ENCODE results near the gene IRS4. TPM values are rescaled to one million over a fixed set of nuclear protein-coding genes. Genes with fewer than 3 reads are reported as not detected.

The IRS4 gene
- total RNA-seq, 6 donors from 2014 or later = 0.11 to 1.0 (median 0.30) TPM; not detected in 1

DNA sequence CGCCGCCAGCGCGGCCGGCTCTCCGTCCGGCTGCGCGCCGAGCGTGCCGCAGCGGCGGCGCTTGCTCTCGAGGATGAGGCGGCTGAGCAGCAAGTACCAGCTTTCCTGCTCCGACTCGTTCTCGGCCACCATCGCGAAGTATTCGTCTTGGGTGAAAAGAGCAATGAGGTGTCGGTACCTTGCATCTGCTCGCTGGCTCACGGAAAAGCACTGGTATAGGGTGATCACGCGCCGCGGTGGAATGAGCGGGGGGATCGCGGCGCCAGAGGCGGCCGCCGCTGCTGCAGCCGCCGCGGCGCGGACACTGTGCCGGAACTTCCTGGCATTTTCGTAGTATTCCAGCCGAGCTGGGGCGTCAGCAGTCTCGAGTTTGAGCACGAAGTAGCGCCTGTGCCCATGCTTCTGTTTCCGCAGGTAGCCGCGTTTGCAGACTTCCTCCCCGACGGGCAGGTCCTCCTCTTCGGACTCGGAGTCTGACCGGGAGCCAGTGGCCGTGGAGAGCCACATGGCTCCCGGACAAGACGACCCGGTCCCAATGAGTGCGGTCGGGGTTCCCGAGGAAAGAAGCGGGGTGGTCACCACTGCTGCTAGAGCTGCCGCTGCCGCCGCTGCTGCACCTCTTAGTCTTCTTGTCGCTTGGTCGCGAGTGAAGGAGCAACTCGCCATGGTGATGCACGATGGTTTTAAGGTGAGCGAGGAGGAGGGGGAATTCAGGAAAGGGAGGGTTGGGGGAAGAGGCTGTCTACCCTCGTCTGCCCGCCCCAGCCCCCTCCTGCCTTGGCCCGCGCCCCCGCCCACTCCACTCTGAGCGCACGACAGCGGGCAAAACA is 469 bp downstream of the IRS4 start:
- WGBS, 2 donors = 0 to 37% methylated on average over 4 to 78 of the region's 82 CpGs
- DNase-seq (no peak), ATAC-seq (ENCODE audit: low FRiP score in 2 of 2) (peak in 1 of 2 donors; percentile 9)
- H3K9me3 ChIP-seq = peaks cover 0 to 10% (median 0%) of the 10 kb centered on the region in 4 donors
- TF ChIP-seq EP300 (IDR thresholded peaks at IDR 0.05) = no peak
- TF ChIP-seq POLR2A (IDR thresholded peaks at IDR 0.05) = no peak
- TF ChIP-seq, protein P1, sequence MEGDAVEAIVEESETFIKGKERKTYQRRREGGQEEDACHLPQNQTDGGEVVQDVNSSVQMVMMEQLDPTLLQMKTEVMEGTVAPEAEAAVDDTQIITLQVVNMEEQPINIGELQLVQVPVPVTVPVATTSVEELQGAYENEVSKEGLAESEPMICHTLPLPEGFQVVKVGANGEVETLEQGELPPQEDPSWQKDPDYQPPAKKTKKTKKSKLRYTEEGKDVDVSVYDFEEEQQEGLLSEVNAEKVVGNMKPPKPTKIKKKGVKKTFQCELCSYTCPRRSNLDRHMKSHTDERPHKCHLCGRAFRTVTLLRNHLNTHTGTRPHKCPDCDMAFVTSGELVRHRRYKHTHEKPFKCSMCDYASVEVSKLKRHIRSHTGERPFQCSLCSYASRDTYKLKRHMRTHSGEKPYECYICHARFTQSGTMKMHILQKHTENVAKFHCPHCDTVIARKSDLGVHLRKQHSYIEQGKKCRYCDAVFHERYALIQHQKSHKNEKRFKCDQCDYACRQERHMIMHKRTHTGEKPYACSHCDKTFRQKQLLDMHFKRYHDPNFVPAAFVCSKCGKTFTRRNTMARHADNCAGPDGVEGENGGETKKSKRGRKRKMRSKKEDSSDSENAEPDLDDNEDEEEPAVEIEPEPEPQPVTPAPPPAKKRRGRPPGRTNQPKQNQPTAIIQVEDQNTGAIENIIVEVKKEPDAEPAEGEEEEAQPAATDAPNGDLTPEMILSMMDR (IDR thresholded peaks at IDR 0.05) = no peak
- no peak for TF ChIP-seq POLR2AphosphoS5 (IDR thresholded peaks at IDR 0.05)
- H3K4me3 ChIP-seq = peak overlapping the region in 3 of 4 donors; percentile 24 to 45 (median 33)
- no peak overlapping the region for H3K27ac ChIP-seq
- H3K27me3 ChIP-seq = peaks cover 0 to 29% (median 1%) of the 10 kb centered on the region in 4 donors
- peaks cover 0 to 17% (median 4%) of the 10 kb centered on the region in 4 donors for H3K4me1 ChIP-seq
- H3K36me3 ChIP-seq = no peaks in the 10 kb centered on the region

DNA sequence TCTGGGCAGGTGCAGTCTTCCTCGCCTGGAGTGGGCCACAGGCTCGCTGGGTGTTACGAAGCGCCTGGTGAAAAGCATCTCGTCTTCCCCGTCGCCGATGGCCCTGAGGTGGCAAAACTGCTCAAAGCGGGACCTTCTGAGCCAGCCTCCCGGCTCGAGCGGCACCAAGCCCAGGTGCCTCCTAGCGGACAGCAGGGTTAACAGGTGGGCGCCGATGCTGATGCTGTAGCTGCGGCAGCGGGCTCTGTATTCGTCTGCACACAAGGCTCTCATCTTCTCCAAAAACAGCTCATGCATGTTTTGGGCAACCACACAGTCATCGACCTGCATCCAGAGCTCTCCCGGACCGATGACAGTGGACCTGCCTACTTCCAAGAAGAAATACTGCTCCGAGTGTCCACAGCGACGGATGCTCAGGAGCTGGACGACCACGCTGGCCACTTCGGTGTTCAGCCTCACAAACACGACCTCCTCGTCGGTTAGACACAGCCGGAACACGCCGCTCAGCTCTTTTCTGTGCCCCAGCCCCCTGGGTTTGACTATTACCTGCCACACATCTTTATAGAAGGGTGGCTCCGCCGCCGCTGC is 1.2 kb downstream of the IRS4 start:
- Histone ChIP-seq H3K4me3 (peak overlapping the region in 3 of 4 donors; percentile 24 to 45 (median 33)), H3K9me3 (peaks cover 0 to 10% (median 0%) of the 10 kb centered on the region in 4 donors), H3K27me3 (peaks cover 0 to 29% (median 1%) of the 10 kb centered on the region in 4 donors), H3K36me3 (no peaks in the 10 kb centered on the region), H3K4me1 (peaks cover 0 to 17% (median 4%) of the 10 kb centered on the region in 4 donors), H3K27ac (no peak overlapping the region)
- no peak for ATAC-seq (ENCODE audit: low FRiP score in 2 of 2)
- TF ChIP-seq EP300 (IDR thresholded peaks at IDR 0.05) = no peak
- no peak for TF ChIP-seq POLR2AphosphoS5 (IDR thresholded peaks at IDR 0.05)
- no peak for TF ChIP-seq POLR2A (IDR thresholded peaks at IDR 0.05)
- TF ChIP-seq, protein P1 (IDR thresholded peaks at IDR 0.05) = peak in 1 of 6 experiments; percentile 14
- peak in 1 of 2 donors; percentile 46 for DNase-seq
- 35% methylated on average over 32 of the region's 36 CpGs; no CpG with 5 or more reads in 1 of the 2 donors for WGBS, 2 donors

DNA sequence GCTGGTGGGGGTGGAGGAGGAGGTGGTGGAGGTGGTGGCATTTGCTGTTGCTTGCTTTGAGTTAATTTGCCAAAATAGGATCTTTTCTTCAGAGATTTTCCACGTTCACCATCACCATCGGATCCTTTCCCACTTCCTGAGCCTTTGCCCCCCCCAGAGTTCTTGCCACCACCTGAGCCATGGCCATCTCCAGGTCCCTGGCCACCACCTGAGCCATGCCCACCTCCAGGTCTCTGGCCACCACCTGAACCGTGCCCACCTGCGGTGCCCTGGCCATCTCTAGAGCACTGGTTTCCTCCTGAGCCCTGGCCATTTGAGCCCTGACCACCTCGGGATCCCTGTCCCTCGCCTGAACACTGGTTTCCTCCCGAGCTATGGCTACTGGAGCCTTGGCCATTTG is 1.9 kb downstream of the IRS4 start:
- no peak for ATAC-seq (ENCODE audit: low FRiP score in 2 of 2)
- no peak for DNase-seq
- H3K27ac ChIP-seq = no peak overlapping the region
- TF ChIP-seq POLR2A (IDR thresholded peaks at IDR 0.05) (no peak), EP300 (IDR thresholded peaks at IDR 0.05) (no peak), POLR2AphosphoS5 (IDR thresholded peaks at IDR 0.05) (no peak)
- TF ChIP-seq, protein P1 (IDR thresholded peaks at IDR 0.05) = no peak
- WGBS, 2 donors = 52 to 84% methylated on average over 6 to 7 of the region's 7 CpGs
- no peak overlapping the region for H3K4me3 ChIP-seq
- peaks cover 0 to 10% (median 0%) of the 10 kb centered on the region in 4 donors for H3K9me3 ChIP-seq
- peaks cover 0 to 17% (median 4%) of the 10 kb centered on the region in 4 donors for H3K4me1 ChIP-seq
- peaks cover 0 to 29% (median 1%) of the 10 kb centered on the region in 4 donors for H3K27me3 ChIP-seq
- H3K36me3 ChIP-seq = no peaks in the 10 kb centered on the region

DNA sequence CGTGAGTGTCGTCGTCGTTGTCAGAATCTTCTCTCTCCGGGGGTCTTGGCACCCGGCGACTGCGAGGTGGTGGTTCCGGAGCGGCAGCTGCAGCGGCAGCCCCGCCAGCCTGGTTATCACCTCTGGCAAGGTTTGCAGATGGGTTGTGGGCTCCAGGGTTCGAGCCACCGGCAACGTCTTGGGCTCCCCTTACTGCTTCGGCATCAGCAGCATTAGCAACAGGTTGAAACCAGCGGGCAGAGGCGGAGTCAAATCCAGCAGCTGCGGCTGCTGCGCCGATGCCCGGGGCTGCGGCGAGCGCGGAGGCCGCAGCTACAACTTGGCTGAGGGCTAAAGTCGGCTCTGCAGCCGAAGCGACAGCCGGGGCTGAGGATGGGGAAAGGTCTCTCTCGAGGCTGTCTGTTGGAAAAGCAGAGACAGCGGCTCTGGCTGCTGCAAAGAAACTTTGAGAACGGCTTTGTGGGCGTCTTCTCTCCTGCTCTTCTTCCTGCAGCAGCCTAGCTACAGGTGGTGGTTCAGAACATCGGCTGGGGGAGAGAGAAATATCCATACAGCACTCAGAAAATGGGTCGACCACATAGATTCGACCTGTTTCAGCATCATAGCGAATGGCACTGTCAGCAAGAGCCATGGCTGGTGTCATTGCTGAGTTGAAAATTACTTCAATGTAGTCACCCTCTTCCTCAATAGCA is 3.6 kb downstream of the IRS4 start:
- H3K27ac ChIP-seq = no peak overlapping the region
- H3K36me3 ChIP-seq = no peaks in the 10 kb centered on the region
- no peak for DNase-seq
- H3K9me3 ChIP-seq = peaks cover 0 to 10% (median 0%) of the 10 kb centered on the region in 4 donors
- 0 to 28% methylated on average over 4 to 39 of the region's 39 CpGs for WGBS, 2 donors
- peaks cover 0 to 29% (median 1%) of the 10 kb centered on the region in 4 donors for H3K27me3 ChIP-seq
- H3K4me1 ChIP-seq = peaks cover 0 to 17% (median 4%) of the 10 kb centered on the region in 4 donors
- TF ChIP-seq POLR2AphosphoS5 (IDR thresholded peaks at IDR 0.05) = no peak
- TF ChIP-seq, protein P1 (IDR thresholded peaks at IDR 0.05) = no peak
- no peak for TF ChIP-seq POLR2A (IDR thresholded peaks at IDR 0.05)
- no peak for TF ChIP-seq EP300 (IDR thresholded peaks at IDR 0.05)
- no peak for ATAC-seq (ENCODE audit: low FRiP score in 2 of 2)
- no peak overlapping the region for H3K4me3 ChIP-seq

All from upper lobe of left lung (tissue), 6 donors.